Measurements from ENCODE around the gene ALKAL2. TPM values are rescaled to one million over a fixed set of nuclear protein-coding genes. Genes with fewer than 3 reads are reported as not detected.

The ALKAL2 gene
- total RNA-seq, 1 experiment from 2014 or later, result 3.5 TPM

- TF ChIP-seq, protein P1, sequence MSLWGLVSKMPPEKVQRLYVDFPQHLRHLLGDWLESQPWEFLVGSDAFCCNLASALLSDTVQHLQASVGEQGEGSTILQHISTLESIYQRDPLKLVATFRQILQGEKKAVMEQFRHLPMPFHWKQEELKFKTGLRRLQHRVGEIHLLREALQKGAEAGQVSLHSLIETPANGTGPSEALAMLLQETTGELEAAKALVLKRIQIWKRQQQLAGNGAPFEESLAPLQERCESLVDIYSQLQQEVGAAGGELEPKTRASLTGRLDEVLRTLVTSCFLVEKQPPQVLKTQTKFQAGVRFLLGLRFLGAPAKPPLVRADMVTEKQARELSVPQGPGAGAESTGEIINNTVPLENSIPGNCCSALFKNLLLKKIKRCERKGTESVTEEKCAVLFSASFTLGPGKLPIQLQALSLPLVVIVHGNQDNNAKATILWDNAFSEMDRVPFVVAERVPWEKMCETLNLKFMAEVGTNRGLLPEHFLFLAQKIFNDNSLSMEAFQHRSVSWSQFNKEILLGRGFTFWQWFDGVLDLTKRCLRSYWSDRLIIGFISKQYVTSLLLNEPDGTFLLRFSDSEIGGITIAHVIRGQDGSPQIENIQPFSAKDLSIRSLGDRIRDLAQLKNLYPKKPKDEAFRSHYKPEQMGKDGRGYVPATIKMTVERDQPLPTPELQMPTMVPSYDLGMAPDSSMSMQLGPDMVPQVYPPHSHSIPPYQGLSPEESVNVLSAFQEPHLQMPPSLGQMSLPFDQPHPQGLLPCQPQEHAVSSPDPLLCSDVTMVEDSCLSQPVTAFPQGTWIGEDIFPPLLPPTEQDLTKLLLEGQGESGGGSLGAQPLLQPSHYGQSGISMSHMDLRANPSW (CRISPR knock-in tag; conservative IDR thresholded peaks at IDR 0.05; ENCODE audit: low read depth), result no peak
- TF ChIP-seq ZNF396 (CRISPR knock-in tag; IDR thresholded peaks at IDR 0.05; ENCODE audit: borderline replicate concordance) (no peak), OVOL2 (CRISPR knock-in tag; IDR thresholded peaks at IDR 0.05; ENCODE audit: borderline replicate concordance) (no peak), CTCF (IDR thresholded peaks at IDR 0.05) (no peak), SP1 (CRISPR knock-in tag; conservative IDR thresholded peaks at IDR 0.05) (no peak), FOXP4 (CRISPR knock-in tag; IDR thresholded peaks at IDR 0.05) (0 out of 2 replicates have a peak, but pooled peaks have one; percentile 70), TEAD1 (CRISPR knock-in tag; IDR thresholded peaks at IDR 0.05) (0 out of 2 replicates have a peak, but pooled peaks have one; percentile 19), RELA (CRISPR knock-in tag; IDR thresholded peaks at IDR 0.05; ENCODE audit: borderline replicate concordance) (no peak), CREM (CRISPR knock-in tag; IDR thresholded peaks at IDR 0.05) (no peak), ZNF532 (CRISPR knock-in tag; IDR thresholded peaks at IDR 0.05; ENCODE audit: borderline replicate concordance) (no peak), PRDM15 (CRISPR knock-in tag; IDR thresholded peaks at IDR 0.05) (no peak), MYBL2 (CRISPR knock-in tag; IDR thresholded peaks at IDR 0.05) (0 out of 2 replicates have a peak, but pooled peaks have one; percentile 46)
- TF ChIP-seq, protein P2, sequence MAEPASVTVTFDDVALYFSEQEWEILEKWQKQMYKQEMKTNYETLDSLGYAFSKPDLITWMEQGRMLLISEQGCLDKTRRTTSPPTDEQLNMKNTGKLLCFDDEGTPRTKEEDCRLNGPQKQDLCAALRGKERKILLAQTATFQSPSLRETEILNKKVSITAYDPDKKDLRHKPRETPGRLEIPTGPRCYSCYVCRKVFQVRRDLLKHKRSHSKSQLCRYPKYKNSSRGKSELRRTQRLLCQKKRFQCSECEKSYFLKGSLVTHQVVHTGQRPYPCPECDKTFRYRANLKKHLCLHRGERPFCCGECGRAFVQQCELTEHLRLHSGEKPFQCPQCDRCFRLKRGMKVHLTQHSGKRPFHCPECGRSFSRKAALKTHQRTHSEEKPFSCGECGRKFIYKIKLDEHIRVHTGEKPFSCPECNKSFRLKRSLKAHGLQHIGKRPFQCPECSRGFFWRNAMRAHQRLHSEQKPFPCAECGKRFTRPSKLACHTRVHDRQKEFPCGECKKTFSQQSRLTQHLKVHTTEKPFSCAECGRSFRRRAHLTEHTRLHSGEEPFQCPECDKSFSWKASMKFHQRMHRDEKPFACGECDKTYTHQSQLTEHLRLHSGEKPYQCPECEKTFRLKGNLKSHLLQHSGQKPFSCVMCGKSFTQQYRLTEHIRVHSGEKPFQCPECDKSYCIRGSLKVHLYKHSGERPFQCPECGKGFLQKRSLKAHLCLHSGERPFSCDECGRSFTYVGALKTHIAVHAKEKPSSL (CRISPR knock-in tag; conservative IDR thresholded peaks at IDR 0.05), result no peak
- TF ChIP-seq, protein P3, sequence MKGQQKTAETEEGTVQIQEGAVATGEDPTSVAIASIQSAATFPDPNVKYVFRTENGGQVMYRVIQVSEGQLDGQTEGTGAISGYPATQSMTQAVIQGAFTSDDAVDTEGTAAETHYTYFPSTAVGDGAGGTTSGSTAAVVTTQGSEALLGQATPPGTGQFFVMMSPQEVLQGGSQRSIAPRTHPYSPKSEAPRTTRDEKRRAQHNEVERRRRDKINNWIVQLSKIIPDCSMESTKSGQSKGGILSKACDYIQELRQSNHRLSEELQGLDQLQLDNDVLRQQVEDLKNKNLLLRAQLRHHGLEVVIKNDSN (CRISPR knock-in tag; IDR thresholded peaks at IDR 0.05), result no peak
- TF ChIP-seq, protein P4, sequence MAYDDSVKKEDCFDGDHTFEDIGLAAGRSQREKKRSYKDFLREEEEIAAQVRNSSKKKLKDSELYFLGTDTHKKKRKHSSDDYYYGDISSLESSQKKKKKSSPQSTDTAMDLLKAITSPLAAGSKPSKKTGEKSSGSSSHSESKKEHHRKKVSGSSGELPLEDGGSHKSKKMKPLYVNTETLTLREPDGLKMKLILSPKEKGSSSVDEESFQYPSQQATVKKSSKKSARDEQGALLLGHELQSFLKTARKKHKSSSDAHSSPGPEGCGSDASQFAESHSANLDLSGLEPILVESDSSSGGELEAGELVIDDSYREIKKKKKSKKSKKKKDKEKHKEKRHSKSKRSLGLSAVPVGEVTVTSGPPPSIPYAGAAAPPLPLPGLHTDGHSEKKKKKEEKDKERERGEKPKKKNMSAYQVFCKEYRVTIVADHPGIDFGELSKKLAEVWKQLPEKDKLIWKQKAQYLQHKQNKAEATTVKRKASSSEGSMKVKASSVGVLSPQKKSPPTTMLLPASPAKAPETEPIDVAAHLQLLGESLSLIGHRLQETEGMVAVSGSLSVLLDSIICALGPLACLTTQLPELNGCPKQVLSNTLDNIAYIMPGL (CRISPR knock-in tag; IDR thresholded peaks at IDR 0.05), result 0 out of 2 replicates have a peak, but pooled peaks have one; percentile 27
- TF ChIP-seq, protein P5, sequence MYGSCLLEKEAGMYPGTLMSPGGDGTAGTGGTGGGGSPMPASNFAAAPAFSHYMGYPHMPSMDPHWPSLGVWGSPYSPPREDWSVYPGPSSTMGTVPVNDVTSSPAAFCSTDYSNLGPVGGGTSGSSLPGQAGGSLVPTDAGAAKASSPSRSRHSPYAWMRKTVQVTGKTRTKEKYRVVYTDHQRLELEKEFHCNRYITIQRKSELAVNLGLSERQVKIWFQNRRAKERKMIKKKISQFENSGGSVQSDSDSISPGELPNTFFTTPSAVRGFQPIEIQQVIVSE (CRISPR knock-in tag; IDR thresholded peaks at IDR 0.05; ENCODE audit: borderline replicate concordance), result no peak
Measured at GRCh38 chr2:287911-288757, at the start of gene ALKAL2 (continued).
